Superior temporal gyrus (tissue), 1 donor: ENCODE data around the gene SBK2.

ENCODE experiments used
- DNase-seq: peaks from one replicate; pipeline ENCODE4 v3.0.0-alpha.2; 2016; ENCODE audit errors: extremely low spot score

SBK2 gene

DNA sequence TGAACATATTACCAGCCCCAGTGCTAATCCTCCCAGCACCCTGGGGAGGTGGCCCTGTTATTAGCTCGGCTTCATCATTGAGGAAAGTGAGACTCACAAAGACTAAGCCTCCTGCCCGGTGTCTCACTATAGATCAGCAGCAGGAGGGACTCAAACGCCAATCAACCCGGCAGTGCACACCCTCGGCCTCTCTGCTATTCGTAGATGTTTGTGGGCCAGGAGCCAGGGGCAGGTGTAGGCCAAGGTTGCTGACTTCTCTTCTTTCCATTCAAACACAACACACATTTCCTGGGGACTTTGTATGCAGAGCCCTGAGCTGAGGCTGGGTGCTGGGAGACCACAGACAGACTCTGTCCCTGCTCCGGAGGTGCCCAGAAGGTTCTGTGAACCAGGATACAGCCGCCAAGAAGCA, 17.8 kb upstream of the SBK2 start:
- no peak for DNase-seq

DNA sequence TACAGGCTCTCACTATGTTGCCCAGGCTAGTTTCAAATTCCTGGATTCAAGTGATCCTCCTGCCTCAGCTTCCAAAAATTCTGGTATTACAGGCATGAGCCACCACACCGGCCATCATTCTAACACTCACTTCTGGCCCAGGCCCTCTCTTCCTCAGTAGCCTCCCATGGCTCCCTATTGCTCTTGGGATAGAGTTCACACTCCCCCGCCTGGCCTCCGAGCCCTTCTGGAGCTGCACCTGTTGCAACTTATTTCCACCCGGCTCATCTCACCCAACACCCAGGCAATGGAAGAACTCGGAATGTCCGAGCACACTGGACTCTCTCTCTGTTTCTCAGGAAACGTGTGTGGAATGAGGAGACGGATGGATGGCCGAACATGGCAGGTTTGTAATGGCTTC, 17.4 kb upstream of the SBK2 start:
- DNase-seq: no peak

DNA sequence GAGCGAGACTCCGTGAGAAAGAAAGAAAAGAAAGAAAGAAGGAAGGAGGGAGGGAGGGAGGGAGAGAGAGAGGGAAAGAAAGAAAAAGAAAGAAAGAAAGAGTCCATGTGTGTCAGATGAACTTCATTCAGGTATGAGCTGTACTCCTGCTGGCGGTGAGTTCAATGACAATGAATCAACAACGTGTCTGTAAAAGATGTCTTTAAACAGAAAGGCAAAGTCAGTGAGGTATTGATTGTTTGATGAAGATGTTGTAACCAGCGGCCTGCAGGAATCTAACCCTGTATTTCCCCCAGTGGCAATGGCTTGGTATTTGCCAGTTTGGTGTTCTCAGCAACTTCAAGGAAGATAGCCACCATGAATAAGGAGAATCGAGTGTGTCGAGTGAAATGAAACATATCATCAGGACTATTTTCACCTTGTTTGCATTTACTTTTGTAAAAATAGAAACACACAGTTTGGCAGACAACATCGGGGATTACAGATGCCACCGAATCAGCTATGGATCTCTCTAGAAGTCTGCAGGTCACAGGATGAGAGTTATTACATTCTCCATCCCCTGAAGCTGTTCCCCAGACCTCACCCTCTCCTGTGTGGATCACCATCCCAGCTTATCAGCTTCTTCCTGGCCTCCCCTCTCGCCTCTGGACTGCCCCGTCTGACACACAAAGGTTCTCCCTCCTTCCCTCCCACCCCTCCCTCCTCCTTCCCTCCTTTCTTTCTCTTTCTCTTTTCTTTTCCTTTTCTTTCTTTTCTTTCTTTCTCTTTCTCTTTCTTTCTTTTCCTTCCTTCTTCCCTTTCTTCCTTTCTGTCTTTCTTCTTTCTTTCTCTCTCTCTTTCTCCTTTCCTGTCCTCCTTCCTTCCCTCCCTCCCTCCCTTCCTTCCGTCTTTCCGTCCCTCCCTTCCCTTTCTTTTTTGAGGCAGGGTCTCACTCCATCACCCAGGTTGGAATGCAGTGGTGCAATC, 16.6 kb upstream of the SBK2 start:
- no peak for DNase-seq

DNA sequence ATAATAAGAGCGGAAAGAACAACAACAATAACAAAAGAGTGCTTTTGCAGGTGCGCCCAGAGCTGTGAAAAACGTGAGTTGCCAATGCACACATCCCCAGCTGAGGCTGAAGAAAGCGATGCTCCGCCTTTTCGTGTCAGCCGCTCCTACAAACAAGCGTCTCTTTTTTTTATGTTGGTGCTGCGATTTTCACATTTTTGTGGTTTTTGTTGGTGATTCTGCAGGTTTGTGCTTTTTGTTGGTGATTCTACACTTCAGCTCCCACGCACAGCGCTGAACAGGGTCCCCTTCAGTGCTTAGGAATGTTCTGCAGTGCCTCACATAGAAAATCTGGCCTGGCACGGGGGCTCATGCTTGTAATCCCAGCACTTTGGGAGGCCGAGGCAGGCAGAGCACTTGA, 15.7 kb upstream of the SBK2 start:
- DNase-seq: no peak

DNA sequence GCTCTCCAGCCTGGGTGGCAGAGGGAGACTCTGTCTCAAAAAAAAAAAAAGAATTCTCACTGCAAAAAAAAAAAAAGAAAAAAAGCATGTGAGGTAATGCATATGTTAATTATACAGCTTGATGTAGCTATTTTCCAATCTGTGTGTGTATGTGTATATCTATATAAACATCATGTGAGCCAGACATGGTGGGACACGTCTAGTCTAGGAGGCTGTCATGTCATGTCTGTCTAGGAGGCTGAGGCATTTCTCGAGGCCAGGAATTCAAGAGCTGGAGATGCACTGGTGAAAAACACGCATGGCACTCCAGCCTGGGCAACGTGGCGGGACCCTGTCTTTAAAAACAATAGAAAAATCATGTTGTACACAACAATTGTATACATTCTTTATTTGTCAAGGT, 15.3 kb upstream of the SBK2 start:
- DNase-seq: no peak

DNA sequence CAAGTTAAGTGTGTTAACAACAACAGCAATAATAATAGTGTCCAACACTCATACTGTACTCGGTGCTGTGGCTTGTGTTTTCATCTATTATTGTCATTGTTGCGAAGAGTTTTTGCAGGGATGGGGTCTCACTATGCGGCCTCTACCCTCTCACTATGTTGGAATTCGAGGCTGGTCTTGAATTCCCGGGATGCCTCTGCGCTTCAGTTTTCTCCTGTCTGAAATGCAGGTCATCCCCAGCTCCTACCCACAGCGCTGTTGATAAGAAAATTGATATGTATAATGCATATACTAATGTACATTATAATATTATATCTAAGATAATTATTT, 13.4 kb upstream of the SBK2 start:
- no peak for DNase-seq

DNA sequence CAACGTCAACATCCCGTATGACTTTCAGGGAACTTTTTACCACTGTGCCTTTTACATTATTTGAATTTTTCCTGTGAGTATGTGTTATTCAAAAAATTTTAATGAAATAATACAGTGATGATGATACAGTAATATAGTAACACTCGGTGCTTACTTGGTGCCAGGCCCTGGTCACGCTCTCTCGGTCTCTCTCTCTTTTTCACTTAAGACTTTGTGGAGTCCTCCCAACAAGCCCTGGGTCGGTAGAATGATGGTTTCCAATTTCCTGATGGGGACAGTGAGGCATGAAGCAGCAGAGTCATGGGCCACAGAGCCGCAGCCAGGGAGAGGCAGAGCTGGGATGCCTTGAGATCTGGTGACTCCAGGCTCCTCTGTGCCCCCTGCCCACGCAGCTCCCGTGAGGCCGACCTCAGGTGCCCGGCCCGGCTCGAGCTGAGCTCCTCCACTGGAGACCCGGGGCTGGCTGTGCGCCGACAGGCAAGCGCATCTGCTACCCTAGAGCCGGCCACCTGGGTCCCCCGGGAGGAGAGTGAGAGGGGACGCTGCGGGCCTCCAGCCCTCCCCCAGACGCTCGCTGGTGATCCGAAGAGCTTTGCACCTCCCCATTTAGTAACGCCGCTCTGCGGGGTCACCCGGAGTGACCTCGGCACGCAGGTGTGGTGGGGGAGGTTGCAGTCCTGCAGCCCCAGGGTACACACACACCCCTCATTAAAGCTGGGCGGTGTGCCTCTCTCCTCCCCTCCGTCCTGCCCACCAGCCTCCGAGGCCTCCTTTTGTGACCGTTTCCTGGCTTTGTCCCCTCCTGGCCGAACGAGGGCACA, 12.8 kb upstream of the SBK2 start:
- no peak for DNase-seq

DNA sequence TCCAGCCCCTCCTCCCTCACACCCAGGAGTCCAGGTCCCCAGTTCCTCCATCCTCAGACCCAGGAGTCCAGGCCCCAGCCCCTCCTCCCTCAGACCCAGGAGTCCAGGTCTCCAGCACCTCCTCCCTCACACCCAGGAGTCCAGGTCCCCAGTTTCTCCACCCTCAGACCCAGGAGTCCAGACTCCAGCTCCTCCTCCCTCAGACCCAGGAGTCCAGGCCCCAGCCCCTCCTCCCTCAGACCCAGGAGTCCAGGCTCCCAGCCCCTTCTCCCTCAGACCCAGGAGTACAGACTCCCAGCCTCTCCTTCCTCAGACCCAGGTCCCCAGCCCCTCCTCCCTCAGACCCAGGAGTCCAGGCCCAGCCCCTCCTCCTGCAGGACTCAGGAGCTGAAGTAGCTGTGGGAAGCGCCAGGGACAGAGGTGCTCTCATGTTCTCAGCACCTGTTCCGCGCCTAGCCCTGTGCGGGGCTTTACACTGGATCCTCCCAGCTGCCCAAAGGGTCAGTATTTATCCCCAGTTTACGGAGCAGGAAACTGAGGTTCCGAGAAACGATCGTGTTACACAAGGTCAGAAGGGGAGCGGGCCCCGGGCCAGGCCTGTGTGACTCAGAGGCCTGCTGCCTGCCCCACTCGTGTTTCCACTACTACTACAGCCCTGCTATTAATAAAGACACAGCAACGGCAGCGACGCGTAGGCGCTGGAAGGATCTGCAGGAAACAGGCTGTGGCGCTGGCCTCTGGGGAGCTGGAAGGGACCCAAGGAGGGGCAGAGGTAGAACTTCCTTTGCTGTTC, 10.1 kb upstream of the SBK2 start:
- no peak for DNase-seq

DNA sequence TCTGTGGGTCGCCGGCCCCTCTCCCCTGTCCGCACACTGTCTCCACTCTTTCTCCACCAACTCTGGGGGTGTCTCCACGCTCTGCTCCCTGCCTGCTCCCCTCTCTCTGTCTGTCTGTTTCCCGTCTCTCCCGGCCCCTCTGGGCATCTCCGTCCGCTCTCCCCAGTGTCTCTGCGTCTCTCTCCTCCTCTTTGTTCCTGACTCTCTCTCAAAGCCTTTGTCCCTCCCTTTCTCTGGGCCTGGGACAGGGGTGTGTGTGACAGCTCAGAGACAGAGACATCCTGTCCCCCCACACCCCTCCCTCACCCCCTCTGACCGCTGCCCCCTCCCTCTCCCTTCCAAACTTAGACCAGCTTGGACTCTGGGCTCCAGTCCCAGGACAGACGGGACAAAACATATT, 9.1 kb upstream of the SBK2 start:
- DNase-seq: no peak

DNA sequence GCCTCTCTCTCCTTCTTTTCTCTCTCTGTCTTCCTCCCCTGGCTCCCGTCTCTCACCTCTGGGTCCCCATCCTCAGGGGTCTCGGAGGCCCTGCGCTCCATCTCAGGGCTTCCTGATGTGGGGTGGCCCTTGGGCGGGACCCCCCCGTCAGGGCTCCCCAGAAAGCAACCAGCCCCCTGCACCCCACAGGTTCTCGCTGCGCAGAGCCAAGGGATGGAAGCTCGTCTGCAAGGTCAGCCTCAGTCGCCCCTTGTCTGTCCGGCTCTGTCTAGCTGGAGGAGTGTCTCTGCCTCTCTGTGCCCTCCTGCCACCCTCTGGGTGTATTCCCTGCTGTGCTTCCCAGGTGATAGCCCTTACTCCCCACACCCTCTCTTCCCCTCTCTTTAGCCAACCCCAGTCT, 8.5 kb upstream of the SBK2 start, which contains the start of gene SBK3:
TSS of gene SBK3 (minus strand) at position 101 of the 400 bp plus-strand sequence. CDS start at position 101, 0 bp downstream.
- no peak for DNase-seq

DNA sequence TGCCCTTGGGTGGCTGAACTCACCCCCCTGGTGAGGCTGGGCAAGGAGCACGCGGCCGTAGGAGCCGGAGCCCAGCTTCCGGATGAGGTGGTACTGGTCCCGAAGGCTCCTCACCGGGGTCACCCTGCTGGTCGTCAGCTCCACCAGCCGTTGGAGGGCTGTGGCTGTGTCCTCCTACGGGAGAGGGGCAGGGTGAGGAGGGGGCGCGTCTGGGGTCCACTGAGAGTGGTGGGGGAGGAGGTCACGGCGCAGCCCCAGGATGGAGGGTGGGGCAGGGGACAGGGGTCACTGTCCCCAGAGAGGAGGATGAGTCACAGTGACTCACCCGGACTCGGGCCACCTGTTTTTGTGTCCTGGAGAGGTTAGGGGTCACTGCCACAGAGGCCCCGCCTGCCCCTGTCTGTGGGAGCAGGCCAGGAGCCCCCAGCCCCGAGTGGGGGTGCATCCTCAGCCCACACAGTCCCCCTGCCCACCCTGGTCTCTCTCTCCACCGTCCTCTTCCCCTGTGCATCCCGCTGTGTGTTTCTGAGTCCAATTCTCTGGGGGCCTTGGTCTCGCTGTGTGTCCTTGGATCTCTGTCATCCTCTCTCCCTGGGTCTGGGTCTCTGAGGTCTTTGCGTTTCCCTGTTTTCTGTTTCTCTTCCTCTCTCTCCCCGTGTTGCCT, 8.0 kb upstream of the SBK2 start:
- no peak for DNase-seq

DNA sequence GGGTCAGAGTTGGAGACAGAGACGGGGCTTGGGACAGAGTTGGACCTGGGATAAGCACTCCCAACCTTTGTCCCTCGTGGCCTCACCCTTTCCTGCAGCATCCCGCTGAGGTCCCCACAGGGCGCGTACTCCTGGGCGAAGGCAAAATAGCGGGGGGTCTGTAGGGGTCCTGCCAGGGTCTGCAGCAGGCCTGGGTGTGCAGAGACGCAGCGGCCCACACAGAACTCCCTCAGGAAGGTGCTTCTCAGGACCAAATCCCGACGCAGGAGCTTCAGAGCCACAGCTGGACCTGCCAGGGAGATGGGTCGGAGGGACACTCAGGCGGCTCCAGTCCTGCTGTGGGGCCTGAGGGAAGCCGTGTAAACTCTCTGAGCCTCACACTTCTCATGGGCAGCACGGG, 7.1 kb upstream of the SBK2 start:
- no peak for DNase-seq

DNA sequence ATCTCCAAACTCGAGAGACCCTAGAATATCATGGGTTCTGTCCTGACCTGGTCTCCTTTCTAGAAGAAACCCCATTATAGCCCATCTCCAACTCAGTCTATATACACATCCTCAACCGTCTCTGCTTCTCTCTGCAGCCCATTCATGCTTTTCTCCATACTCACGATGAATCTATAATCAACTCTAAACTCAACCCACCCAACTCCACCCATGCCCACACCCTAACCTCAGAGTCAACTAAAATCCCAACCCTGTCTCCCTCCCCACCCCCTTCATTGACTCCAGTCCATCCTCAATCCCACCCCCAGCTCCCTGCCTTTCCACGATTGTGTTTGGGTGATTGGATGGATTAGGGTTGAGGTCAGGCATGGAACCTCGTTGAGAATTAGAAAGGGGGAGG, 6.6 kb upstream of the SBK2 start:
- no peak for DNase-seq

DNA sequence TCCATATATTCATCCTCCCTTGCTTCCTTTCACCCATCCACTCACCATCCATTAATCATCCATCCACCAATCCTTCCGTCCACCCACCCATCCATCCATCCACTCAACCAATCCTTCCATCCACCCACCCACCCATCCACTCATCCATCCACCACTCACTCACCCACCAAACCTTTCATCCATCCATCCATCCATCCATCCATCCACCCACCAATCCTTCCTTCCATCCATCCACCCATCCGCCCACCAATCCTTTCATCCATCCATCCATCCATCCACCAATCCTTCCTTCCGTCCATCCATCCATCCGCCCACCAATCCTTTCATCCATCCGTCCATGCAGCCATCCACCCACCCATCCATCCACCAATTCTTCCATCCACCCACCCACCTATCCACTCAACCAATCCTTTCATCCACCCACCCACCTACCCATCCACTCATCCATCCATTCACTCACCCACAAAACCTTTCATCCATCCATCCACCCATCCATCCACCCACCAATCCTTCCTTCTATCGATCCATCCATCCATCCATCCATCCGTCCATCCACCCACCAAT, 5.4 kb upstream of the SBK2 start:
- no peak for DNase-seq

DNA sequence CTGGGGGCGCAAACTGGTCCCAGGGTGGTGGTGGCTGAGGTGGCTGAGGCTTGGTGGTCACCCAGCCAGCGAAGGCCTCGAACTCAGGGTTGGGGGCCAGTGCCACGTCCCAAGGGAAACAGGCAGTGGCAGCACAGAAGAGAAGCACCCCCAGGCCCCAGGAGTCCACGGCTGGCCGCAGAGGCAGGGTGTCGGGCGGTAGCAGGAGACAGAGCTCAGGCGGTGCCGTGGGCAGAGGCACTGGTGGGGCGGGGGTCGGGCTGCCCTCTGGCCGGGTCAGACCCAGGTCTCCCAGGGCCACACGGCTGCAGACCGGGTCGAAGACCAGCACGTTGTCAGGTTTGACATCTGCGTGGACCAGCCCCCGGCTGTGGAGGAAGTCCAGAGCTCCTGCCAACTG, 4.2 kb upstream of the SBK2 start:
- DNase-seq: no peak

DNA sequence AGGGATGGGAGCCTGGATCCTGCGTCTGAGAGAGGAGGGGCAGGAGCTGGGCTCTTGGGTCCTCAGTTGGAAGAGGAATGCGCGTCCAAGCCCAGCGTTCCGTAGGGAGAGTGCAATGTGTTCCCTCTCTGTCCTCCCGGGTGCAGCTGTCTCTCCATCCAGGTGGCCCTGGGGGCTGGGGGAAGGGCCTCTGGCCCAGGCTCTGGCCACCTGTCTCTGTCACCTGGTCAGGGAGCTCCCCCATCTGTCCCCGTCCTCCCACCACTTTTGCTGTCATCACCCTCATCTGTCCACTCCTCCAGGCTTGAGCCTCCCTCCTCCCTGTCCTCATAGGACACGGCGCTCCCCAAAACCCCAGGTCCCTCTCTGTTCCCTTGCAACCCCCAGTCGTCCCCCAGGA, 3.7 kb upstream of the SBK2 start:
- DNase-seq: no peak

DNA sequence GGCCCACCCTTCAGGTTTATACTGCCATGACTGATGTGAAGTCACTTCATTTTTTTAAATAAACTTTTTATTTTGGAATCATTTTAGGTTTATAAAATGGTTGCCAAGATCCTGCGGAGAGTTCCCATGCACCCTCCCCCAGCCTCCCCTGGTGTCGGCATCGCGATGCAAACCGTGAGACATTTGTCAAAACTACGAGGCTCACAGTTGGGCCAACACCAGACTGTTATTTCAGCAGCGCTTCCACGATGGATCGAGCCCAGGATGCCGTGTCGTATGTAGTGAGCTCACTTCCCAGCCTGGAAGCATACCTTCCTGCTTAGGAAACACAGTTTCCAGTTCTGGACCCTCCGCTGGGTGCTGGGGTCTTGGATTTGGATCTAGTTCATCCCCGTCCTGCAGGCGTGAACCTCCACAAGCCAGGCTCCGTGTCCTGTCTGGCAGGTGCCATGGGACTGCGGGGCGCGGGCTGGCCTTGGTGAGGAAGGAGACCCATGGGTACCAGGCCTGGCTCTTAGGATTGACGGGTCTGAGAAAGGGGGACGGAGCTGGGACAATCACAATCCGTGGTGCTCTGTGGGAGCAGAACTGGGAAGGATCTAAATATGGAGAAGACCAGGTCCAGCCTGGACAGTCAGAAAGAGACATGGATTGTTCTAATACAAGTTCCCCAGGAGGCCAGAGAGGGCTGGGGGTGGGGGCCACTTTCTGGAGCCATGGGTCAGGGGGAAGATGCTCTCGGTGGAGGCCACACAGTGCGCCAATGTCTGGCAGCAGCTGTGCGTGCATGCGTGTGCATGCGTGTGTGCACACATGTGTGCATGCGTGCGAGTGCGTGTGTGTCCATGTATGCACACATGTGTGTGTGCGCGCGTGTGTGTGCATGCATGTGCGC, 2.4 kb upstream of the SBK2 start:
- no peak for DNase-seq

DNA sequence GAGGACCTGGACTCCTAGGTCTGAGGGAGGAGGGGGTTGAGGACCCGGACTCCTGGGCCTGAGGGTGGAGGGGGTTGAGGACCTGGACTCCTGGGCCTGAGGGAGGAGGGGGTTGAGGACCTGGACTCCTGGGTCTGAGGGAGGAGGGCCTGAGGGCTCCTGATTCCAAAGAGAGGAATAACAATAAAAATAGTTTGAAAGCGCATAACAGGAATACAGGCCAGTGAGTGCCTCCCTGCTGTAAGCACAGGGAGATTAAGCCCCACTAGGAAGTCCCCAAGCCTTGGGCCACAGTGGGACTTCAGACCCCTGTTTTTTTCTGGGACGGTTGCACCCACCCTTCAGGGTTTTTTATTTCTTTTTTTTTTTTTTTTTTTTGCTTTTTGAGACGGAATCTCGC, 1.2 kb upstream of the SBK2 start:
- DNase-seq: no peak

DNA sequence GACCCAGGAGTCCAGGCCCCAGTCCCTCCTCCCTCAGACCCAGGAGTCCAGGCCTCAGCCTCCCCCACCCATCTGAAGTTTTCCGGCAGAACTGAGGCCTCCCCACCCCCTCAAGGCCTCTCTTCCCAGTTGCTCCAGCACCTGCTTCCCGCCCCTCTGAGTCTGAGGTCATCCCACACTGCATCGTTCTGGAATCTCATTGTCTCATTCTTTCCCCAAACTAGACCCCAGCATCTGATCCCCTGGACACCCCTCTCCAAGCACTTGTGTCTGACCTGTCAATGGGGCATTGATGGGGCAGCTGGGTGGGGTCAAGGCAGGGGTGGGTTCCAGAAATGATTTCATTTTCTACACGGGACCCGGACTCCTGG, 793 bp upstream of the SBK2 start:
- DNase-seq: no peak

DNA sequence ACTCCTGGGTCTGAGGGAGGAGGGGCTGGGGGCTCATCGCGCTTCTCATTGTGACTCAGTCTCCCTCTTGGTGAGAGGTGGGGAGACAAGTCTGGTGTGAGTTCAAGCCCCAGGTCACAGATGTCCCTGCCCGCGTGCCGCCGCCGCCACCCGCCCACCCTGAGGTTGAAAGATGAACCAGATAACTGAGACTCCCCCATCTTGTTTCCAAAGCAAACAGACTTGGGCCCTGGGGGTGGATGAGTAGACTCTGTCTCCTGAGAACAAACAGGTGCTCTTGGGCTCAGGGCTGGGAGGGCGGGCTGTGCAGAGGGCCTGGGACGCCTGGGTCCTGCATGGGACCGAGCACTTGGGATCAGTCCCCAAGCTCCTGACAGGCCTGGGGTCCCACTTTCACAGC, 567 bp downstream of the SBK2 start:
- DNase-seq: no peak
